ENCODE results near the gene IRF9.
"Not testable (repeated sequence)": the region's sequence is repeated elsewhere in the genome, so short reads cannot be mapped to it uniquely, and the experiment has no call there.

IRF9 gene

DNA sequence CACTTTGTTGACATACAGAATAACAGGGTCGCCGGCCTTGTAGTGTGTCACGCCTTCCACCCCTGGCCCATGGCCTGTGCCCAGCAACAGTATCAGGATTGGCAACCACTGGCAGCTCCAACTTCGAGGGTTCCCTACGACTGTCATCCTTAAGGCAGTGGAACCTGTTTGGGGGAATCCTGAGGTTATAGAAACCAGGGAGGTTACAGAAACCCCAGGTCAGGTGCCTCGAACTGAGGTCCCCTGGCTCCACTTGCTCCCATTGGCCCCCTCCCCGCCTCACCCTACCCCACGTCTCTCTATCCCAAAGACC lies 33.8 kb downstream of the IRF9 start:
- no peak for DNase-seq (ENCODE audit: low spot score)

GRCh38 chr14:24195186-24196070 lies 34.4 kb downstream of the IRF9 start, which contains the start of gene TM9SF1:
TM9SF1 (minus strand) TSS chr14:24195441; CDS start chr14:24195019, 422 bp downstream.
- DNase-seq (ENCODE audit: low spot score), result peak; percentile 90

GRCh38 chr14:24196071-24197055 lies 35.3 kb downstream of the IRF9 start:
- no peak for DNase-seq (ENCODE audit: low spot score)

GRCh38 chr14:24197056-24197450 lies 36.0 kb downstream of the IRF9 start:
- no peak for DNase-seq (ENCODE audit: low spot score)

GRCh38 chr14:24198814-24199524 lies 37.9 kb downstream of the IRF9 start:
- no peak for DNase-seq (ENCODE audit: low spot score)

- DNase-seq (ENCODE audit: low spot score), result not testable (repeated sequence)
These were observed 41.5 kb downstream of the IRF9 start for GRCh38 chr14:24202538-24202937.

DNA sequence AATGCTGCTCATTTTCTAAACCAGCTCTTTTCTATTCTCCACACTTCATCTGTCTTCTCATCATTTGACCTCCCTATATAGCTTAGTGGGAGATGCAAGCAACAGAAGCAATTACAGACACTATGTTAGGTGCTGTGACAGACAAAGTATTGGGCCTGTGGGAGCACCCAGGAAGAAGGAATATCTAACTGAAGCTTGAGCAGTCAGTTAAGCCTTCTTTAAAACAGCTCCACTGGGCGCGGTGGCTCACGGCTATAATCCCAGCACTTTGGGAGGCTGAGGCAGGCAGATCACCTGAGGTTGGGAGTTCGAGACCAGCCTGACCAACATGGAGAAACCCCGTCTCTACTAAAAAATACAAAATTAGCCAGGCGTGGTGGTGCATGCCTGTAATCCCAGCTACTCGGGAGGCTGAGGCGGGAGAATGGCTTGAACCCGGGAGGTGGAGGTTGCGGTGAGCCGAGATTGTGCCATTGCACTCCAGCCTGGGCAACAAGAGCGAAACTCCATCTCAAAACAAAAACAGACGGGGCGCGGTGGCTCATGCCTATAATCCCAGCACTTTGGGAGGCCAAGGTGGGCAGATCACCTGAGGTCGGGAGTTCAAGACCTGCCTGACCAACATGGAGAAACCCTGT lies 42.3 kb downstream of the IRF9 start:
- DNase-seq (ENCODE audit: low spot score), result not testable (repeated sequence)

DNA sequence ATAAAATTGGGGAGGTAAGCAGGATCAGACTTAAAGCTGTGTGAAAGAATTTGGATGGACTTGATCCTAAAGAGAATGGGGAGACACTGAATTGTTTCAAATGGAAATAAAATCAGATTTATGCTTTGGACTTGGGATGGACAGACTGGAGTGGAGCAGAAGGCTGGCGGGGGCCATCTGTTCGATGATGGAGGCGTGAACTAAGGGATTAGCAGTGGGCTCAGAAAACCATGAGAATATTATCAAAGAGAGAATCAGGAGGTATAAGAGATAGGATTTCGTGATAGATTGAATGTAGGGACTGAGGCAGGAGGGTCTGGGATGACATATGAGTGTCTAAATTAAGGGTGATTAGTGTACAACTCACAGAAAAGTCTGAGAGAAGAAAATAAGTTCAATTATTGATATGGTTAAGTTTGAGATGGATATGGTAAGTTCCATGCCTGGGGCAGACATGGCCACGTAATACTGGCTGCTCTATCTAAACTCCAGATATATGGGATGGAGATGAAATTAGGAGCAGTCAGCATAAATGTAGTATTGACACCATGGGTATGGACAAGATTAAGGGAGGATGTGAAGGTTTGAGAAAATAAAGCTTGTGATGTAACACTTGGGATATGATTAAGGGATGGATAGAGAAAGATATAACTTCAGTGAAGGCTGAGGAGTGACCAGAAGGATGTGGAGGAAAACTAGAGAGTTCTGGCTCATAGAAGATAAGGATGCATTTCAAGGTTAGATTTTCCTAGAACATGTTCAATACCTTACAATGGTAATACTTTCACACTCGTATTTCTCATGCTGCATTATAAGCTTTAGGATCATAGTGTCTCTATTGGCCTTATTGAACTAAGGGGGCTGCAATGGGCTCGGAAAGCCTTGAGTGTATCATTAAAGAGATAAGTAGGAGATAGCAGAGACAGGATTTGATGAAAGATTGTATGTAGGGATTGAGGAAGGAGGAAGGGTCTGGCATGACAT lies 43.4 kb downstream of the IRF9 start:
- no peak for DNase-seq (ENCODE audit: low spot score)

GRCh38 chr14:24206260-24207103 lies 45.4 kb downstream of the IRF9 start:
- no peak for DNase-seq (ENCODE audit: low spot score)

- no peak for DNase-seq (ENCODE audit: low spot score)
These were observed 46.1 kb downstream of the IRF9 start for GRCh38 chr14:24207104-24207551.

DNA sequence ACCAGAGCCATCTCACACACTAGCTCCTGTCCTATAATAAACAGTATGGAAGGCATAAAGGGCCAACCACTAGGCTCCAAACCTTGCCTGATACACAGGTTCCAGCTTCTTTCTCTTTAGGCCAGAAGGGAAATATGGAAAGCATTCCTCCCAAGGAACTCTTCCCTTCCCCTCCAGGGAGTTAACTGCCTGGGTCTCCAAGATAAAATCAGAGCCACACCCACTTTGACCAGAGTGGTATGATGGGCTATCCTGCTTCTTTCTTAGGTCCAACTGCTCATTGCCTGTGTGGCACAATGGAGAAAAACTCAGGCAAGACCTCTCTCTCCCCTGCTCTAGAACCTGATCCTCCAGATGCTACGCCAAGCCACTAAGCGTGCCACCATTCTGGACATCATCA lies 46.6 kb downstream of the IRF9 start:
- DNase-seq (ENCODE audit: low spot score), result no peak

DNA sequence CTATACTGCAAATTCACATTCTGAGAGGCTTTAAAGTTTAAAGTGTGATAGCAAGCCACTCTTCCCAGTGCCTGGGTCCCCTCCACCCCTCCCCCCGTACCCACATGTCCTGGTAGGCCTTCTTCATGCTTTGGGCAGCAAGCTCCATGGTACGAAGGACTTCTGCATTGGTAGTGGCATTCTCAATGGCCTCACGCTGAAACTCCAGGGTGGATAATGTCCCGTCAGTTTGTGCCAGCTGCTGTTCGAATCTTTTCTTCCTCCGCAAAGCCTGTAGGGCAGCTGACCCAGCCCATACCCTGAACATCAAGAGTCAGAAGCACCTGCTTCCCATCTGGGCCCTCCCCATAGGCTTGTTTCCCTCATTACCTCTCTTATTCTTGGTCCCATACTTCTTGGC lies 50.2 kb downstream of the IRF9 start:
- no peak for DNase-seq (ENCODE audit: low spot score)

- DNase-seq (ENCODE audit: low spot score), result peak; percentile 97
These were observed 52.1 kb downstream of the IRF9 start, which contains the start of gene CHMP4A for GRCh38 chr14:24212924-24213865. CHMP4A (minus strand) TSS chr14:24213488; CDS start chr14:24213439, 49 bp downstream.

DNA sequence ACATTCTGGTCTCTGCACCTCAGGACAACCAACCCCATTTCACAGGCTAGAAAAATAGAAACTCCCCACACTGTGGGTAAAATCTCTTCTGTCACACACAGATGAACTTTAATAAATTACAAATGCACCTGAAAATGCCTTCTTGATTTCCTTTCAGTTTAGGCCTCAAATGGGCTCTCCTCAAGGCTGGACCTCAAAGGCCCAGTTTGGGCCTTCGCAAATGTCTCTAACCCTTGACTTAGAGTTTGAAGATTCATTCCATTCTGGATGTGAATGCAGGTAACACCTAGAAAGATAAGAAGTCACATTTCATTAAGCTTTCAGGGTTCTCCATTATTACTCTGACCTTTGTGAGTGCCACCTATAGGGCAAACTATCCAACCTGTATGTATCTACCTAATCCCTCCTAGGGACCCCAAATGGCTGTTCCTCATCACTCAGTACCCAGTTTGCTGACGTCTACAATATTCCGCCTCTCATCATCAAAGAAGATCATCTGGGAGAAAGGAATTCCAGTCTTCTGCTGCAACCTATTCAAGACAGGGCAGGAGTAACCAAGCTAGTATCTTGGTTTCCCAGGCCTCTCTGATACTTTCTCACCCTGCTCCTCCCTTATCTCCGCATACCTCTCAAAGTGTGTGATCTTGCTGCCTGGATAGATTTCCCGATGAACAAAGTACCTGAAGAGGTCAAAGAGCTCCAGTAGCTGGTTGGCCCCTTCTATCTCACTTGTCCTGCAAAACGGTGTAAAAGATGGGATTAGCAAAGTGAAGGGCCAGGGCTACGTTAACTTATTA lies 53.0 kb downstream of the IRF9 start:
- DNase-seq (ENCODE audit: low spot score), result no peak

- DNase-seq (ENCODE audit: low spot score), result peak; percentile 86
These were observed 54.7 kb downstream of the IRF9 start, which contains the start of gene MDP1 for GRCh38 chr14:24215495-24216344. MDP1 (minus strand) TSS chr14:24216066; CDS start chr14:24215955, 111 bp downstream.
